ENCODE results near the gene RSRC1. TPM values are rescaled to one million over a fixed set of nuclear protein-coding genes. Genes with fewer than 3 reads are reported as not detected.

RSRC1 gene
- total and polyA plus RNA-seq, 2 of the 13 experiments (the other 11 are each of a cell fraction or from before 2014, with no cell fraction given), result 4.9 to 63.0 TPM

DNA sequence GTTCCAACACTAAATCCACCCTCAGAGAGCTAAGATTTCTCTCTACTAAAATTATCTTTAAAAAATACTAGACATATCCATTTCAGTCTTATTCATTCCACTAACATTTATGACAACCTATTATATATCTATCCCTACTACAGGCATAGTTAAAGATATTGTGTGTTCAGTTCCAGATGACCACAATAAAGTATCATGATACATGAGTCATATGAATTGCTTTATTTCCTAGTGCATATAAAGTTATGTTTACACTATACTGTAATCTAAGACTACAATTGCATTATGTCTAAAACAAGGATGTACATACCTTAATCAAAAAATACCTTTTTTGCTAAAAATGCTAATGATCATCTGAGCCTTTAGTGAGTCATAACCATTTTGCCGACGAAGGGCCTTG, 23.1 kb upstream of the RSRC1 start:
- WGBS (ENCODE audit: low lambda C conversion rate), result 89% methylated on average over 2 of the region's 2 CpGs

More for the DNA sequence above, 23.1 kb upstream of the RSRC1 start:
- intact Hi-C loops (cut with micrococcal nuclease; ENCODE audit: unreplicated experiment) (no loop called here), in situ Hi-C loops (cut with HindIII; ENCODE audit: extremely low pct_ligation_motif_present, low pct_unique_long_range_greater_than_20kb) (no loop called here)
- FAIRE-seq (no peak), ATAC-seq (no peak), DNase-seq (ENCODE audit: low spot score) (no peak)
- Histone ChIP-seq H3K79me2 (ENCODE audit: insufficient read depth, low read length) (no peaks in the 10 kb centered on the region), H3K4me2 (ENCODE audit: low read depth, low read length) (no peak overlapping the region), H3K27me3 (ENCODE audit: control insufficient read depth in 1 of 2, insufficient read depth in 2 of 2, low read length in 2 of 2) (no peaks in the 10 kb centered on the region), H3K27ac (ENCODE audit: extremely low read length, insufficient read depth, low read length) (no peak overlapping the region), H3K4me3 (replicated peaks in 1 of 3; ENCODE audit: insufficient read depth in 1 of 3, low read depth in 2 of 3, low read length in 3 of 3) (no peak overlapping the region), H3K4me1 (ENCODE audit: insufficient read depth, low read length) (no peaks in the 10 kb centered on the region), H3K36me3 (replicated peaks in 1 of 2; ENCODE audit: control insufficient read depth in 1 of 2, insufficient read depth in 2 of 2, low read length in 2 of 2) (no peaks in the 10 kb centered on the region), H4K20me1 (ENCODE audit: insufficient read depth, low read length) (no peaks in the 10 kb centered on the region), H2AFZ (ENCODE audit: low read length) (no peak overlapping the region), H3K9ac (ENCODE audit: insufficient read depth, low read depth, low read length) (no peak overlapping the region), H3K9me3 (ENCODE audit: low read length) (no peaks in the 10 kb centered on the region)
- POLR2A ChIA-PET, result no interaction called here
- TF ChIP-seq ZNF431 (CRISPR knock-in tag; IDR thresholded peaks at IDR 0.05; ENCODE audit: borderline replicate concordance, low read depth), result no peak
- no peak for TF ChIP-seq AGO1 (IDR thresholded peaks at IDR 0.05; ENCODE audit: low read depth, low read length, poor library complexity, severe bottlenecking)
- no peak for TF ChIP-seq ZSCAN20 (CRISPR knock-in tag; IDR thresholded peaks at IDR 0.05; ENCODE audit: borderline replicate concordance)
- TF ChIP-seq KDM1A (CRISPR knock-in tag; IDR thresholded peaks at IDR 0.05), result no peak
- TF ChIP-seq HMG20A (CRISPR knock-in tag; IDR thresholded peaks at IDR 0.05; ENCODE audit: borderline replicate concordance), result no peak
- TF ChIP-seq SIN3B (IDR thresholded peaks at IDR 0.05; ENCODE audit: low read length), result no peak
- no peak for TF ChIP-seq ZIK1 (CRISPR knock-in tag; IDR thresholded peaks at IDR 0.05; ENCODE audit: borderline replicate concordance, low read depth)
- TF ChIP-seq ZNF34 (CRISPR knock-in tag; IDR thresholded peaks at IDR 0.05; ENCODE audit: borderline replicate concordance), result no peak
- no peak for TF ChIP-seq IRF2 (CRISPR knock-in tag; IDR thresholded peaks at IDR 0.05)
- TF ChIP-seq, protein P1, sequence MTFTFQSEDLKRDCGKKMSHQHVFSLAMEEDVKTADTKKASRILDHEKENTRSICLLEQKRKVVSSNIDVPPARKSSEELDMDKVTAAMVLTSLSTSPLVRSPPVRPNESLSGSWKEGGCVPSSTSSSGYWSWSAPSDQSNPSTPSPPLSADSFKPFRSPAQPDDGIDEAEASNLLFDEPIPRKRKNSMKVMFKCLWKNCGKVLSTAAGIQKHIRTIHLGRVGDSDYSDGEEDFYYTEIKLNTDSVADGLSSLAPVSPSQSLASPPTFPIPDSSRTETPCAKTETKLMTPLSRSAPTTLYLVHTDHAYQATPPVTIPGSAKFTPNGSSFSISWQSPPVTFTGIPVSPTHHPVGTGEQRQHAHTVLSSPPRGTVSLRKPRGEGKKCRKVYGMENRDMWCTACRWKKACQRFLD (CRISPR knock-in tag; IDR thresholded peaks at IDR 0.05; ENCODE audit: borderline replicate concordance), result no peak
- TF ChIP-seq GATAD2A (CRISPR knock-in tag; IDR thresholded peaks at IDR 0.05), result no peak
- TF ChIP-seq, protein P2, sequence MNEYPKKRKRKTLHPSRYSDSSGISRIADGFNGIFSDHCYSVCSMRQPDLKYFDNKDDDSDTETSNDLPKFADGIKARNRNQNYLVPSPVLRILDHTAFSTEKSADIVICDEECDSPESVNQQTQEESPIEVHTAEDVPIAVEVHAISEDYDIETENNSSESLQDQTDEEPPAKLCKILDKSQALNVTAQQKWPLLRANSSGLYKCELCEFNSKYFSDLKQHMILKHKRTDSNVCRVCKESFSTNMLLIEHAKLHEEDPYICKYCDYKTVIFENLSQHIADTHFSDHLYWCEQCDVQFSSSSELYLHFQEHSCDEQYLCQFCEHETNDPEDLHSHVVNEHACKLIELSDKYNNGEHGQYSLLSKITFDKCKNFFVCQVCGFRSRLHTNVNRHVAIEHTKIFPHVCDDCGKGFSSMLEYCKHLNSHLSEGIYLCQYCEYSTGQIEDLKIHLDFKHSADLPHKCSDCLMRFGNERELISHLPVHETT (CRISPR knock-in tag; conservative IDR thresholded peaks at IDR 0.05), result no peak
- no peak for TF ChIP-seq SRY (CRISPR knock-in tag; IDR thresholded peaks at IDR 0.05)
- no peak for TF ChIP-seq U2AF1 (optimal IDR thresholded peaks at IDR 0.05; ENCODE audit: low read depth, low read length)
- no peak for TF ChIP-seq NPAS2 (CRISPR knock-in tag; IDR thresholded peaks at IDR 0.05; ENCODE audit: borderline replicate concordance)
- no TSS peak for BruUV-seq (replicated peaks)
- CTCF ChIA-PET (ENCODE audit: low intra/inter-chr PET ratio, low total read pairs), result no interaction called here

Data from HepG2 (cell line).